IPS-11a (cell line): Measurements from ENCODE around the gene BHLHE23.

Experiments used
- H3K4me3 ChIP-seq: one replicate; pipeline ENCODE4 v1.5.1; 2013; ENCODE audit warnings: low read depth, low read length, control low read depth

BHLHE23 gene

GRCh38 chr20:62975251-62975760 lies 31.5 kb downstream of the BHLHE23 start:
- no peak overlapping the region for H3K4me3 ChIP-seq

- no peak overlapping the region for H3K4me3 ChIP-seq
Measured at GRCh38 chr20:62972845-62973745, 33.7 kb downstream of the BHLHE23 start.

- no peak overlapping the region for H3K4me3 ChIP-seq
Measured at GRCh38 chr20:62971950-62972844, 34.6 kb downstream of the BHLHE23 start.

- H3K4me3 ChIP-seq = no peak overlapping the region
Measured at GRCh38 chr20:62971211-62971949, 35.4 kb downstream of the BHLHE23 start.

- no peak overlapping the region for H3K4me3 ChIP-seq
Measured at GRCh38 chr20:62970307-62971210, 36.2 kb downstream of the BHLHE23 start.

GRCh38 chr20:62969939-62970306 lies 36.8 kb downstream of the BHLHE23 start:
- H3K4me3 ChIP-seq = no peak overlapping the region

GRCh38 chr20:62969179-62969760 lies 37.5 kb downstream of the BHLHE23 start:
- no peak overlapping the region for H3K4me3 ChIP-seq

GRCh38 chr20:62968378-62969178 lies 38.2 kb downstream of the BHLHE23 start:
- no peak overlapping the region for H3K4me3 ChIP-seq

GRCh38 chr20:62967628-62968351 lies 39.0 kb downstream of the BHLHE23 start:
- H3K4me3 ChIP-seq = no peak overlapping the region

GRCh38 chr20:62967149-62967501 lies 39.6 kb downstream of the BHLHE23 start:
- no peak overlapping the region for H3K4me3 ChIP-seq

- no peak overlapping the region for H3K4me3 ChIP-seq
Measured at GRCh38 chr20:62966212-62967148, 40.3 kb downstream of the BHLHE23 start.

GRCh38 chr20:62965363-62965771 lies 41.4 kb downstream of the BHLHE23 start:
- no peak overlapping the region for H3K4me3 ChIP-seq

GRCh38 chr20:62964700-62965099 lies 42.1 kb downstream of the BHLHE23 start:
- H3K4me3 ChIP-seq = no peak overlapping the region

GRCh38 chr20:62963614-62964397 lies 43.0 kb downstream of the BHLHE23 start:
- no peak overlapping the region for H3K4me3 ChIP-seq

GRCh38 chr20:62962891-62963613 lies 43.7 kb downstream of the BHLHE23 start:
- no peak overlapping the region for H3K4me3 ChIP-seq
